Vagina (tissue), 2 donors: ENCODE data around the gene SLC22A14. TPM values are rescaled to one million over a fixed set of nuclear protein-coding genes. Genes with fewer than 3 reads are reported as not detected.

ENCODE experiments used
- DNase-seq, 2 donors: peaks; one replicate each; pipeline ENCODE4 v3.0.0-alpha.2; 2017; ENCODE audit errors: extremely low spot score in 2 of 2
- H3K27ac ChIP-seq: fragments of 200-600 bp; sonication (generic); one replicate; pipeline ENCODE4 v1.5.1; 2019
- H3K27me3 ChIP-seq: fragments of 200-600 bp; sonication (generic); one replicate; pipeline ENCODE4 v1.5.1; 2019
- H3K36me3 ChIP-seq, 2 donors: fragments of 200-600 bp; sonication (generic); one replicate each; pipeline ENCODE4 v1.5.1; 2017 to 2019
- H3K4me1 ChIP-seq: fragments of 200-600 bp; sonication (generic); one replicate; pipeline ENCODE4 v1.5.1; 2019
- H3K4me3 ChIP-seq, 2 donors: fragments of 200-600 bp; sonication (generic); 1 replicate in 1 of 2; 2 replicates in 1 of 2; pipeline ENCODE4 v1.5.1; 2016 to 2019
- H3K9me3 ChIP-seq: fragments of 200-600 bp; sonication (generic); one replicate; pipeline ENCODE4 v1.5.1; 2019
- POLR2A ChIP-seq, 2 donors: fragments of 450-650 bp; IDR thresholded peaks; one replicate each; pipeline ENCODE4 v1.6.1; 2017; ENCODE audit warnings: antibody characterized with exemption in 2 of 2, mild to moderate bottlenecking in 2 of 2, moderate library complexity in 2 of 2
- POLR2AphosphoS5 ChIP-seq, 2 donors: sonication (generic); formaldehyde crosslinking; IDR thresholded peaks; one replicate each; pipeline ENCODE4 v1.9.0; 2017; ENCODE audit warnings: antibody characterized with exemption in 2 of 2, mild to moderate bottlenecking in 2 of 2, low read depth in 1 of 2; ENCODE audit not compliant: insufficient read depth in 1 of 2
- intact Hi-C: fragments of 100-400 bp; cut with DNase I; formaldehyde crosslinking; loops from one replicate; pipeline ENCODE4 v1.15.1; 2023
- total RNA-seq: library from RNA; depleted of rRNA; stranded (reverse); fragments of >200 nt; gene quantifications from one replicate; pipeline ENCODE4 v1.2.3, GENCODE V29; 2016
- TF ChIP-seq, protein P1 (sequence below), 3 experiments: fragments of 450-650 bp in 2 of 3; fragments of 200-600 bp in 1 of 3; sonication (generic) in 1 of 3; IDR thresholded peaks; one replicate each; pipeline ENCODE4 v1.5.1; 2017 to 2019; ENCODE audit warnings: antibody characterized with exemption in 3 of 3, mild to moderate bottlenecking in 2 of 3, moderate library complexity in 2 of 3

Gene SLC22A14
- total RNA-seq, 1 donor from 2014 or later, result 0.49 TPM

DNA sequence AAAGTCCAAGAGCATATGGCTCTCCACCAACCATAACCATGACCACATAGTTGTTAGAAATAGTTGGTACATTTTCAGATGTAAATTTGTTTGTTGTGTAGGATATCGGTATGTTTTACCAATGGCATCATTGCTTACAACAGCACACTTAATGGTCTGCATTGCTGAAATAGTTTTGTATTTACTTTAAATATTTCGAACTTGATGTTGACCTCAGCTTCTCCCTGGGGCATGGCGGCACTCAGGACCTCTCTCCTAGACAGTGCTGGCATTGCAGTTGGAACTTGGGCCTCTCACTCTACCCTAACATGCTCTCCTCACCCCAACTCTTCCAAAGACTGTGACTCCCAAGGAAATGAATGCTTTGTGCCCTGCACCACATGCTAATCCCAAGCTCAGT lies 11.5 kb upstream of the SLC22A14 start:
- no peak overlapping the region for H3K27ac ChIP-seq
- H3K9me3 ChIP-seq, result no peaks in the 10 kb centered on the region
- H3K4me1 ChIP-seq, result no peaks in the 10 kb centered on the region
- no peak for DNase-seq
- TF ChIP-seq, protein P1, sequence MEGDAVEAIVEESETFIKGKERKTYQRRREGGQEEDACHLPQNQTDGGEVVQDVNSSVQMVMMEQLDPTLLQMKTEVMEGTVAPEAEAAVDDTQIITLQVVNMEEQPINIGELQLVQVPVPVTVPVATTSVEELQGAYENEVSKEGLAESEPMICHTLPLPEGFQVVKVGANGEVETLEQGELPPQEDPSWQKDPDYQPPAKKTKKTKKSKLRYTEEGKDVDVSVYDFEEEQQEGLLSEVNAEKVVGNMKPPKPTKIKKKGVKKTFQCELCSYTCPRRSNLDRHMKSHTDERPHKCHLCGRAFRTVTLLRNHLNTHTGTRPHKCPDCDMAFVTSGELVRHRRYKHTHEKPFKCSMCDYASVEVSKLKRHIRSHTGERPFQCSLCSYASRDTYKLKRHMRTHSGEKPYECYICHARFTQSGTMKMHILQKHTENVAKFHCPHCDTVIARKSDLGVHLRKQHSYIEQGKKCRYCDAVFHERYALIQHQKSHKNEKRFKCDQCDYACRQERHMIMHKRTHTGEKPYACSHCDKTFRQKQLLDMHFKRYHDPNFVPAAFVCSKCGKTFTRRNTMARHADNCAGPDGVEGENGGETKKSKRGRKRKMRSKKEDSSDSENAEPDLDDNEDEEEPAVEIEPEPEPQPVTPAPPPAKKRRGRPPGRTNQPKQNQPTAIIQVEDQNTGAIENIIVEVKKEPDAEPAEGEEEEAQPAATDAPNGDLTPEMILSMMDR (IDR thresholded peaks at IDR 0.05), result no peak
- TF ChIP-seq POLR2AphosphoS5 (IDR thresholded peaks at IDR 0.05; ENCODE audit: insufficient read depth in 1 of 2, low read depth in 1 of 2) (no peak), POLR2A (IDR thresholded peaks at IDR 0.05) (no peak)
- intact Hi-C loops, result no loop called here
- no peak overlapping the region for H3K4me3 ChIP-seq
- H3K36me3 ChIP-seq, result no peaks in the 10 kb centered on the region
- no peaks in the 10 kb centered on the region for H3K27me3 ChIP-seq

DNA sequence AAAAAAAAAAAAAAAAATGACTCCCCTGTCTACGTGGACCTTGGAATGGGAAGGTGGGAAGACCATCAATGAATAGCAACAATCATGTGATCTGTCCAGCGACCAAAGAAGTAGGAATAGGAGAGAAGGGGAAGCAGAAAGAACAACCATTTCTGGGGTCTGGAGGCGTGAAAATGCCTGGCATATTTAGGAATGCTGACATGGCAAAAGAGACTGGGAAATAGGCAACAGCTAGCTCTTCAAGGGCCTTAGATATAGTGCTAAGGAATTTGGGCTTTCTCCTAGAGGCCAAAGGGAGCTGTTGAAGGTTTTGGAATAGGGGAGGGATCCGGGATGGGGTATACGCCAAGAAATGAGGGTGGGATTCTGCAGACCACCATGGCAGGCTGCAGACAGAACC lies 10.5 kb upstream of the SLC22A14 start:
- H3K36me3 ChIP-seq, result no peaks in the 10 kb centered on the region
- no peak overlapping the region for H3K27ac ChIP-seq
- intact Hi-C loops, result no loop called here
- H3K4me1 ChIP-seq, result no peaks in the 10 kb centered on the region
- DNase-seq, result no peak
- H3K9me3 ChIP-seq, result no peaks in the 10 kb centered on the region
- H3K27me3 ChIP-seq, result no peaks in the 10 kb centered on the region
- no peak overlapping the region for H3K4me3 ChIP-seq
- TF ChIP-seq, protein P1 (IDR thresholded peaks at IDR 0.05), result no peak
- no peak for TF ChIP-seq POLR2A (IDR thresholded peaks at IDR 0.05)
- no peak for TF ChIP-seq POLR2AphosphoS5 (IDR thresholded peaks at IDR 0.05; ENCODE audit: insufficient read depth in 1 of 2, low read depth in 1 of 2)

DNA sequence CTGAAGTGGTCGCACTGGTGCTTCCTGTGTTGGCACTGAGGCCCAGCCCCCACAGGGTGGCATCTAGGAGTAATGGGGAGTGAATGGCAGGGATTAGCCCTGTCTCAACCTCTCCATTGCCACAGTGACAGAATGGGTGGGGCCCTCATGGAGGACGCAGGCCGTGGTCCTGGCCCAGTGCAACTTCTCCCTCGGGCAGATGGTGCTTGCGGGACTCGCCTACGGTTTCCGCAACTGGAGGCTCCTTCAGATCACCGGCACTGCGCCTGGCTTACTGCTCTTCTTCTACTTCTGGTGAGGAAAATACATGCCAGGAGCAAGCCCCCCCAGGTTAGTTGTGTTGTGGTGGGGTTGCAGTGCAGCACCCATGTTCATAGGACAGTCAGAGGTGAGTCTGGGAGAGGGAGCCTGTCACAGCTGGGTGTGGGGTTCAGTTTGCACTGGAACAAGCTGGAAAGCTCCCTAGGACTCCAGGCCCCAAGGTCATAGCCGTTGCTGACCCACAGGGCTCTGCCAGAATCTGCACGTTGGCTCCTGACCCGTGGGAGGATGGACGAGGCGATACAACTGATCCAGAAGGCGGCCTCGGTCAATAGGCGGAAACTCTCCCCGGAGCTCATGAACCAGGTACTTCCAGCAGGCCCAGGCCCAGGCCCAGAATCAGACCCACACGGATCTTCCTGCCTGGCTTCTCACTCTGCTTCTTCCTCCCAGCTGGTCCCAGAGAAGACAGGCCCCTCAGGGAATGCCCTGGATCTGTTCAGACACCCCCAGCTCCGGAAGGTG lies 7.0 kb upstream of the SLC22A14 start:
- Histone ChIP-seq H3K4me1 (no peaks in the 10 kb centered on the region), H3K36me3 (no peaks in the 10 kb centered on the region), H3K27ac (no peak overlapping the region), H3K9me3 (no peaks in the 10 kb centered on the region), H3K27me3 (no peaks in the 10 kb centered on the region), H3K4me3 (no peak overlapping the region)
- DNase-seq, result peak in 1 of 2 donors; percentile 77
- TF ChIP-seq, protein P1 (IDR thresholded peaks at IDR 0.05), result no peak
- TF ChIP-seq POLR2AphosphoS5 (IDR thresholded peaks at IDR 0.05; ENCODE audit: insufficient read depth in 1 of 2, low read depth in 1 of 2) (no peak), POLR2A (IDR thresholded peaks at IDR 0.05) (no peak)
- intact Hi-C loops, result no loop called here

DNA sequence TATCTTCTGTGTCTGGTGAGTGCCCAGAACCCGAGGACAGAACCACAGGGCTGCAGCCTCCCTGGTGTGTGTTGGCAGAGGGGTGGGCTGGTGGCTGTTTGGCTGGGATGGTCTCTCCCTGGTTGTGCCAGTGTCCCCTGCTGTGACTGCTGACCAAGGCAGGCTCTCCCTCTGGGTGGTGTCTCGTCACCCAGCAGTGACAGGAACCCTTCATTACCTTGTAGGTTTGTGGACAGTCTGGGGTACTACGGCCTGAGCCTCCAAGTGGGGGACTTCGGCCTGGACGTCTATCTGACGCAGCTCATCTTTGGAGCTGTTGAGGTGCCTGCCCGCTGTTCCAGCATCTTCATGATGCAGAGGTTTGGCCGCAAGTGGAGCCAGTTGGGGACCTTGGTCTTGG lies 6.4 kb upstream of the SLC22A14 start:
- H3K27ac ChIP-seq, result no peak overlapping the region
- H3K36me3 ChIP-seq, result no peaks in the 10 kb centered on the region
- peak in 1 of 2 donors; percentile 70 for DNase-seq
- TF ChIP-seq POLR2A (IDR thresholded peaks at IDR 0.05), result no peak
- no peak overlapping the region for H3K4me3 ChIP-seq
- intact Hi-C loops, result no loop called here
- no peaks in the 10 kb centered on the region for H3K9me3 ChIP-seq
- H3K4me1 ChIP-seq, result no peaks in the 10 kb centered on the region
- H3K27me3 ChIP-seq, result no peaks in the 10 kb centered on the region

DNA sequence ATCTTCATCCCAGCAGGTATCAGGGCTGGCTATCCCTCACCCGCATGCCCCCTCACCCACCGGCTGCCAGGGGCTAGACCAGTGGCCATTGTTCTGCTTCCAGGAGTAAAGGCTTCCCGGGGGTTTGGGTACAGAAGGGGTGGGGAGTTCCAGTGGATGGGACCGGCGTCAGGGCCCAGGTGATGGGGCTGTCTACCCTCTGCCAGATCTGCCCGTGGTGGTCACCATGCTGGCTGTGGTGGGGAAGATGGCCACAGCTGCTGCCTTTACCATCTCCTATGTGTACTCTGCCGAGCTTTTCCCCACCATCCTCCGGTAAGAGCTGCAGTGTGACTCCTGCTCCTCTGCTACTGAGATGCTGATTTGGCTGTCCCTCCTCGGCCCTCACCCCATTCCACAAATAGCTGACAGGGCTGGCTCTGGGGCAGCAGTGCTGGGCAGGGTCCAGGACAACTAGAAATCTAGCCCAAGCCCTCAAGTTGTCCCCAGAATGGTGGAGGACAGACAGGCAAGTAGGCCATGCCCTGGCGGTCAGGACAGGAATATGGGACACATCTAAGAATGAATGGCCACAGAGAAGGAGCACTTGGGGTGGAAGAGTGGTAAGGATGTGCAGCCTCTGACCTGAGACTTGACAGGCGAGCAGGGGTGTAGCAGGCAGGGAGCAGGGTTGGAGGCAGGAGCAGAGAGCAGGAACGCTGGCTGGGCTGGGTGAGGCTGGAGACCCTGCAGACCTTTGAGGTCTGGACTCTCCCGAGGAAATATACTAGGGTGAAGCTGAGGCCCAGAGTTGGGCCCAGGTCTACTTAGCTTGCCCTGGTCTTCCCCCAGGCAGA lies 5.8 kb upstream of the SLC22A14 start:
- Histone ChIP-seq H3K4me1 (no peaks in the 10 kb centered on the region), H3K27ac (no peak overlapping the region), H3K4me3 (no peak overlapping the region), H3K27me3 (no peaks in the 10 kb centered on the region), H3K9me3 (no peaks in the 10 kb centered on the region), H3K36me3 (no peaks in the 10 kb centered on the region)
- TF ChIP-seq POLR2AphosphoS5 (IDR thresholded peaks at IDR 0.05; ENCODE audit: insufficient read depth in 1 of 2, low read depth in 1 of 2), result no peak
- TF ChIP-seq, protein P1 (IDR thresholded peaks at IDR 0.05), result no peak
- no peak for TF ChIP-seq POLR2A (IDR thresholded peaks at IDR 0.05)
- DNase-seq, result peak in 1 of 2 donors; percentile 76
- intact Hi-C loops, result no loop called here
